HG03097 (cell line): ENCODE data around the gene MS4A14.
"Not testable (repeated sequence)": the region's sequence is repeated elsewhere in the genome, so short reads cannot be mapped to it uniquely, and the experiment has no call there.

Experiments
- ATAC-seq: cut with Tn5 transposase; IDR thresholded peaks from one replicate; pipeline ENCODE4 v1.9.1; 2021; ENCODE audit not compliant: unreplicated experiment, low FRiP score

Gene MS4A14

DNA sequence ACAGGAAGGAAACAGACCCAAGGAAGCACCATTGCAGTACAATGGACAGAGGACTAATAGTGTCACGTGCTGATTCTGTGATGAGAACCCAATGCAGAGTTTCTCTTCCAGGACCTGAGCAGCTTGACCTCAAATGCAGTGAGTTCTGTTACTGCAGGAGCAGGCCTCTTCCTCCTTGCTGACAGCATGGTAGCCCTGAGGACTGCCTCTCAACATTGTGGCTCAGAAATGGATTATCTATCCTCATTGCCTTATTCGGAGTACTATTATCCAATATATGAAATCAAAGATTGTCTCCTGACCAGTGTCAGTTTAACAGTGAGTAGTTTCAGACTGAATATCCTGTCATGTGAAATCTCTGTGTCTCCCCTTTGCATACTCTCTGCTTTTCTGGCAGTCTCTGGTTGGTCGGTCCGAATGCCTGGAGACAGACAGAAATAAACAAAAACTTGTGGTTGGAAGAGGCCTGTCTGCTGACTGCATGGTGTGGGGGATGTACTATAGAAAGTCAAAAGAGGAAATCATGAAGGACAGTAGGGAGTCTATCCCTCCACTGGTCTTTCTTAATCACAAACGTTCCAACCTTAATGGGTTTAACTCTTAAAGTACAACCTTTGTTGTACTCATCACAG lies 6.9 kb upstream of the MS4A14 start:
- ATAC-seq, result peak; percentile 82

DNA sequence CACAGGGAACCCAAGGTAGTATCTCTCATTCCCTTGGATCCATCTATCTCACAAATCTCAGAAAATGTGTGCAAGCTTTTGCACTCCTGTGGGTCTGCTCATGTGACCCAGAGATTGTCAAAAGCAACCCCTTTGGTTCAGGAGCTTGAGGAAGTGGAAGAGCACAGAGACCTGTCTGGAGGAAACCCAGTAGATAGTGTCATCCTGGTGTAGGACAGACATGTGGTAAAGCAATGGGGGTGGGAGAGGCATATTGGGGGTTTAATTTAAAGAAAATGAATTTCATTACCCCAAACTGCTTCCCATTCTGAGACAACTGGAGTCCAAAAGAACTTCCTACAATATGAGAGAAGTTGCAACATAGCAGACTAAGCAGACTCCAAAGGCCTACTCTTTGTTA lies 5.8 kb upstream of the MS4A14 start:
- no peak for ATAC-seq

DNA sequence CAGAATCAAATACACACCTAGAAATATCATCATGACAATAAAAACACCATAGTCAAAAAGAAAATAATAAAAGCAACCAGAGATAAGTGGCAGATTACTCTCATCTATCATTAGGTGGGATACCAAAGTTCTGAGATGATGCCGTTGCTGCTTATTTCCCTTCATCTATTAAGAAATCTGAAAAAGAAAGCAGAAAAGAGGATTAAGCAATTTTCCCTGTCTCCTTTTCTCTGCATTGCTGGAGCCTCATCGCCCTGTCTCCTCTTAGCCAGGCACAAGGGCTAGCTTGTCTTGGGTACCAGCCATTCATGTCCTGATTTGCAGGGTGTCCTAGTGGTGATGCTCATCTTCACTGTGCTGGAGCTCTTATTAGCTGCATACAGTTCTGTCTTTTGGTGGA lies 3.9 kb upstream of the MS4A14 start:
- no peak for ATAC-seq

DNA sequence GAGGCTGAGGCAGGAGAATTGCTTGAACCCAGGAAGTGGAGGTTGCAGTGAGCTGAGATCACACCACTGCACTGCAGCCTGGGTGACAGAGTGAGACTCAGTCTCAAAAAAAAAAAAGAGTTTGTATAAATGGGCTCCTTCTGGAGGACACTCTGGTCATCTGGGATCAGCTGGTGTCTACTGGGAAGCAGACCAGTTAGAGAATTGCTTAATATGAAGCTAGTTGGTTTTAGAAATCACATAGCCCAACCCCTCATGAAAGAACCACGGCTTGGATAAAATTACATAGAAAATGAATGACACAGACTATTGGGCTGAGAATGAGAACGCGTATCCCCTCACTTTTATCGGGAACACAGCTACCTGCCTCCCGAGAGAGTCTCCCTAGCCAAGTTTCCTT lies 3.2 kb upstream of the MS4A14 start:
- no peak for ATAC-seq

DNA sequence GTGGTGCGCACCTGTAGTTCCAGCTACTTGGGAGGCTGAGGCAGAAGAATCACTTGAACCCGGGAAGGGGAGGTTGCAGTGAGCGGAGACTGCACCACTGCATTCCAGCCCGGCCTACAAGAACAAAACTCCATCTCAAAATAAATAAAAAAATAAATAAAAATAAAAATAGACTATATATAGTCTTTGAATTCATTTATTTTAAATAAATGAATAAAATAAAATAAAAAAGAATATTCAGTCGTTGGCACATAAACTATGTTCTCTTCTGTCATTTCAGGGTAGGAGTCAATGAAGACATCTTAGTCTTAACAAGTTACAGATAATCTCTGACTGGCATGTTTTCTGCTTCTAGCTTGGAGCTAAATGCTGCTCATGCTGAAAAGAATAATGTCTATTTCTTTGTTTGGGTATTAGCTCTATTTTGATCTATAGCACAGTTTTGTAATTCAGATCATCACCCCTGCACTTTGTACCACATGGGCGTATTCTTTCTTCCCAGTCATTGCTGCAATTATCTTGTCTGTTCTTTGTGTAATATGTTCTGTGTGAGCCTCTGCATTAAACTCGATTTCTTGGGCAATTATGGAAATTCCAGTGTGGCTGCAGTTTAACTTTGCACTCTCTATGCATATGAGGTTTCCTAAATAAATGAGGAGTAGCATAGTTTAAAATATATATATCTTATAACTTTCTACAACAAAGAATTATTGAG lies 1.4 kb upstream of the MS4A14 start:
- ATAC-seq, result no peak

DNA sequence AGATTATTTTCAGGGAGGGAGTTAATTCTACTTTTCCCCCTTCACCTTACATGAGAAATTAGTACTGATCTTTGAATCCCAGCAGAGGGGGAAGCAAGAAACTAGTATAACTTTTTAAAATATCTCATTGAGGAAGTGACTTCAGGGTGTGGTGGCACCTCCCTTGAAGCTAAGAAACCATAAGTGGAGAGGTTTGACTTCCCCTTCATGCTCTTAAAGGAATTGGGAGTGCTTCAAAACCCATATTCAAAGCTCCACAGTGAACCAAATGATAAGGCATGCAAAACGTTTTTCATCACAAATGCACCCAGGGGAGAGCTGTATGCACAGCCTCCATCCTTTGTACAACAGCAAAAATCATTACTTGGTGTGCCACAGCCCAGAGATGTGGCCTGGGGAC lies 540 bp downstream of the MS4A14 start:
- no peak for ATAC-seq

DNA sequence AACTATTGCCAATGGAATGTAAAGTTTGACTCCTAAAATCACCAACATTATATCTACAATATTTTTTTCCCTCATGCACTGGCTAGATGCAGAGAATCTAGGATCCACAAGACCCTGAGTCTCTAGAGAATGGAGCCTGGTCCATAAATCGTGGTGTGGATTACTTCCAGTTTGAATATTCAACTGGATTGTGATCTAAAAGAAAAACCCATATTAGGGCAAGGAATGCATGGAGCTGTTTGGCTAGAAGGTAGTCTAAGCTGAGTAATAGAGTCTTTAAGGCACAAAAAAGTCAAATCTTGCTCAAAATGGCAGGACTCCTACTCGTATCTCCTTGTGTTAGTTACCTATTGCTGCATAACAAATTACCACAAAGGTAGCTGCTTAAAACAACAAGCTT lies 23.8 kb downstream of the MS4A14 start:
- ATAC-seq, result no peak

DNA sequence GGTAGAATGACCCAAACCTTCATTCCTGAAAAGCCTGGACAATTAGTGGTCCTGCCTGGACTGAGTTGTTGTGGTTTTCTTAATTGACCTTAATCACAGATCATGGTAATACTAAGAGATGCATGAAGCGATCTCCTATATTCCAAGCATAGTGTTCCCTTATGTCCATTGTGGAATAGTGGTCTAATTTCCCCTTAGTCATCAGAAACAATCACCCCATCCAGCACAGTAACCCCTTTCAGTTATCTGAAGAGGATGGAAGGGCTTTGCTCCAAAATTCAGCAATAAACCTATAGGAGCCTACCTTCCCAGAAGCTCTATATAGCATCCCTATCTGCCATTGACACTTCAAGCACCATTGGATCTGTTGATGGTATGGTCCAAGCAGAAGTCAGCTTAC lies 26.4 kb downstream of the MS4A14 start:
- ATAC-seq, result no peak

DNA sequence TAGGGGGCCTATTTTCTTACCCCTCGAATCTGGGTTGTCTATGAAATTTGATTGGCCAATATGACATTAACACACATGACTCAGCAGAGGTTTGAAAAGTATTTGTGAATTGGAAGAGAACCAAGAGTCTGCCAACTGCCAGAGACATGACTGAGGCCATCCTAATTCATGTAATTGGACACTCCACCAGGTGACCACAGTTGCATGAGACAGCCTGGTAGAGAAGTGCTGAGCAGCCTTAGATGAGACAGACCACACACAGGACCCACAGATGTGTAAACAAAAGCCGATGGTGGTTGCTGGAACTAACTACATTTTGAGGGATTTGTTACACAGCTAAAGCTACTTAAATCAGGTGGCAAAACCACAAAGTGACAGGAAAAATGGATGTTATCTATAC lies 32.3 kb downstream of the MS4A14 start:
- no peak for ATAC-seq

DNA sequence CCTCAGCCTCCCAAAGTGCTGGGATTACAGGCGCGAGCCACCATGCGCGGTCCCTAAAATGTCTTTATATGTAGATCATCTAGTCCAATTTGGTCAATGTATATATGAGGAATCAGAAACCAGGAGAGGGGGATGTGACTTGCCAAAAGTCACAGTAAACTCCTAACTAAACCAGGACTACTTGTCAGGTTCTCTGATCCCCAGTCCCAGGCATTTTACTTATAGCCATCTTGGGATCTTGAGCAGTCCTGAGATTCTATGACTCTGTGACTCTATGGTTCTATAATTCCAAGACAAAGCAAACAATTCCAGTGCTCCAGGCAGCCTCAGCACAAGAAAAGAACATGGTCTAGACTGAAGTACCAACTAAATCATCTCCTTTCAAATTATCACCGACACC lies 33.0 kb downstream of the MS4A14 start, which contains the start of gene MS4A5:
TSS of gene MS4A5 (plus strand) at position 301 of the 400 bp plus-strand sequence. CDS start 103 bp downstream, outside the sequence.
- ATAC-seq, result no peak

DNA sequence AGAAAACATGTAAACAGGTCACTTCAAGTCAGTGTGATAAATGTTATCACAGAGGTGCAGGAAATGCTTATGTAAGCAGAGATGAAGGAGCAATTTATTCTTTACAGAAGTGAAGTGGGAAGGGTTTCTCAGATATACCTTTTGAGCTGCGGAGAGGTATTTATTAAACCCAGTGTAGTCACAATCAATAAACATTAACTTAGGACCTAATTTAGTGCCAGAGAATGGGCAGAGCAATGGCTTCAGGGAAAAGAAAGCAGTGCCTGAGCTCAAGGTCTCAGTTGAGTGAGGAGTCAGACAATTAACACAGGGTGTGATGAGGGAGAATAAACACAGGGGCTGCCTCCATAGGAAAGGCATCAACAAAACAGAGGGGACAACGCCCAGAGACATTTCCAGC lies 35.0 kb downstream of the MS4A14 start:
- no peak for ATAC-seq

DNA sequence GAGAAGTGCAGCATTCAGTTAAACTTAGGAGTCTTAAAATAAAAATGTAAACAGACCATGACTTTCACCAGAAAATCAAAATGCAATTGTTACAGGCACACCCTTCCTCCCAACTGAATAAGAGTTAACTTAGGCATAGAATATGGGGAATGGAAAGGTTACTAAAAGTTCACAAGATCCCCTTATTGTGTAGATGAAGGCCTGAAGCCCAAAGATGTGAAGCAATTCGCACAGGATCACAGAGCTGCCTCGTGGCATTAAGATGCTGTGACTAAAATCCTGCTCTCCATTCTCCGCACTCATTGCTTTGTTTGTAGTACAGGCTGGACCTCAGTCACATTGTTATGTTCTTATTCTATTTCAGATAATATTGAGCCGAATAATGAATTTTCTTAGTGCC lies 37.1 kb downstream of the MS4A14 start:
- ATAC-seq, result no peak

DNA sequence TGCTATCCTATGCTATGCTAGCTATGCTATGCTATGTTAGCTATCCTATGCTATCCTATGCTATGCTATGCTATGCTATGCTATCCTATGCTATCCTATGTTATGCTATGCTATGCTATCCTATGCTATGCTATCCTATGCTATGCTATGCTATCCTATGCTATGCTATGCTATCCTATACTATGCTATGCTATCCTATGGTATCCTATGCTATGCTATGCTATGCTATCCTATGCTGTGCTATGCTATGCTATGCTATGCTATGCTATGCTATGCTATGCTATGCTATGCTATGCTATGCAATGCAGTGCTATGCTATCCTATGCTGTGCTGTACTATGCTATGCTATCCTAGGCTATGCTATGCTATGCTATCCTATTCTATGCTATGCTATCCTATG lies 50.8 kb downstream of the MS4A14 start:
- no peak for ATAC-seq

DNA sequence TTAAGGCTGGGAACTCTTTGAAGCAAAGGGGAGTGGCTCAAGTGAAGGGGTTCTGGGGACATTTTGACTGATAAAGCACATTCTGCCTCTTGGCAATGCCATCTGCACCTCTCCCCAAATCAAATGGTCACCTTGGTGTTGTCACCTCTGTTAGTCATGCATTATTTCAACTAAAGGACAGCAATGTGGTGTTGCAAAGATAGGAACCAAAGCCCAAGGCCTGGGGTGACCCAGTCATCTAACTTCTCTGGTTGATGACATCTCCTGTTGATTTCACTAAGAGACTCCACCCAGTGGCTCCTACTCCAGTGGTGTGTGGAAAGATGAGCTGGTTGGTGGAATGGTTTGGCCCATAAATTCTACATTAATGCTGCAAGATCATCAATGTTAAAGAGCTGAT lies 51.6 kb downstream of the MS4A14 start:
- no peak for ATAC-seq

DNA sequence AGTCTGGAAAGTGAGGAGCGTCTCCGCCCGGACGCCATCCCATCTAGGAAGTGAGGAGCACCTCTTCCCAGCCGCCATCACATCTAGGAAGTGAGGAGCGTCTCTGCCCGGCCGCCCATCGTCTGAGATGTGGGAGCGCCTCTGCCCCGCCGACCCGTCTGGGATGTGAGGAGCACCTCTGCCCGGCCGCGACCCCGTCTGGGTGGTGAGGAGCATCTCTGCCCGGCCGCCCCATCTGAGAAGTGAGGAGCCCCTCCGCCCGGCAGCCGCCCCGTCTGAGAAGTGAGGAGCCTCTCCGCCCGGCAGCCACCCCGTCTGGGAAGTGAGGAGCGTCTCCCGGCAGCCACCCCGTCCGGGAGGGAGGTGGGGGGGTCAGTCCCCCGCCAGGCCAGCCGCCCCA lies 54.9 kb downstream of the MS4A14 start:
- not testable (repeated sequence) for ATAC-seq

DNA sequence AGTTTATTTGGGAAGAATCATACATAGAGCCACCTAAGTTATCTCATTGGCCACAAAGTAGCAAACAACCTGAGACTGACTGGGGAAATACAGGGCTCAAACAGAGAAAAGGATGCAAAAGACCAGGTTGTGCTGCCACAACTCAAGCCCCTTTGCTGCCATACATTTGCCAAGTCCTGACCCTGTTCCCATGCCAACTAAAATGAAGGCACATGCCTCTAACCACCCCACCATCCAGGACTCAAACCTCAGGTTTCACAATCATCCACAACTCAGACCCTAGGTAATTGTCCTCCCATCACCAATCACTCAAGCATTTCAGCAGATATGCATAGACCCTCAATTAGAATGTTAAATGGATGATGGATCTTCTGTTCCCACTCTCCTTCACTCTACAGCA lies 58.0 kb downstream of the MS4A14 start:
- no peak for ATAC-seq

DNA sequence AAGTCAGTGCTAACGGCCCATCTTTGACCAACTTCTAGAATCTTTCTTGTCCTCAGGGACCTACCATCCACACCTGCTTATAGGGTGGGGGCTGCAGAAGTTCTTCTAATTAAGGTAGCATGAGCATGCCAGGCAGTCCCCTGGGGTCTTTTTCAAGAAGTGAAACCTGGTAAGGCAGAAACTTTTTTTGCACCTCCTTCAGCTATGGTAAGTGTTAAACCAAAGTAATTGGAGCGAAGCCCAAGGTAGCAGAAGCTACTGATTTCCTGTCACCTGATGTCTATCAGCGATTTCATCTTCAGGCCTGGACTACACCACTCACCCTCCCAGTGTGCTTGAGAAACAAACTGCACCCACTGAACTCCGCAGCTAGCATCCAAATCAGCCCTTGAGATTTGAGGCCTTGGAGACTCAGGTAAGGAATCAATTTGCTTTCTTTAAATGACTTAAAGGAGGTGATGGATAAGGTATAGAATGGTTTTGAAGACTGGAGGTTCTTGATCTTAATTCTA lies 59.3 kb downstream of the MS4A14 start, which contains the start of gene MS4A1:
TSS of gene MS4A1 (plus strand) at position 317 of the 512 bp plus-strand sequence. CDS start 6,528 bp downstream, outside the sequence.
- peak; percentile 88 for ATAC-seq

DNA sequence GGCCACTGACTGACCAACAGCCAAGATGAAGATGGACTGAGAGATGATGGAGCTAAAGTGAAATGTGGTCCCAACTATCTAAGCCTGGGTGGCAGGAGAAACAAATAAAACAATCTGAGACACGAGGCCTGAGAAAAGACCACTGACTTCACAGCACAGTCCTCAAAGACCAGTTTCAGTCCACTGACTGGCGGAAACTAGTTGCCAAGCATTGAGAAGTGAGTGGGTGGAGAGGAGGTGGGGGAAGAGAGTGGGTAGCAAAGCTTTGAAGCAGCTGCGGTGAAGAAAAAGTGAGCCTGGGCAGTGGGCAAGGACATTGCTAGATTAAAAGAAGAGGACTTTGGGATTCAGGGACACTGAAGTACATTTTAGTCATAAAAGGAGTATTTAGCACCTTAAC lies 61.3 kb downstream of the MS4A14 start:
- ATAC-seq, result no peak

DNA sequence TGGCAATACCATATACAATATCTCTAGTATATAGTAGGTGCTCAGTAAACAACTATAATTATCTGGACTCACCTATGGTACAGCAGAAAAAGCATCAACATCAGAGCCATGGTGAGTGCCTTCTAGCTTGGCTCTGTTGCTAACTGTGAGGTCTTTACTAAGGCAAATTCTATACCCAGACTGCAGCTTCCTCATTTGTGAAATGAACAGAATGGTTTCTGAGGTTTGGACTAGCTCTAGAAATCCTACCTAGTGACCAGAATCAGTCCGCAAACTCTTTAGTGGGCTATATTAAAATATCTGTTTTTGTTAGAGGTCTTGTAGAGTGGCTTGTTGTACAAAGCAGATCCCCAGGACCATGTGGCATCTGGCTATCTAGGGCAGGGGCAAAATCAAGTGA lies 63.1 kb downstream of the MS4A14 start:
- no peak for ATAC-seq
